HPDE6-E6E7 (cell line): ENCODE results near the gene TPX2.

ENCODE experiments used
- DNase-seq: peaks from one replicate; pipeline ENCODE4 v3.0.0; 2011; ENCODE audit warnings: missing footprints; ENCODE audit errors: extremely low spot score

Gene TPX2

DNA sequence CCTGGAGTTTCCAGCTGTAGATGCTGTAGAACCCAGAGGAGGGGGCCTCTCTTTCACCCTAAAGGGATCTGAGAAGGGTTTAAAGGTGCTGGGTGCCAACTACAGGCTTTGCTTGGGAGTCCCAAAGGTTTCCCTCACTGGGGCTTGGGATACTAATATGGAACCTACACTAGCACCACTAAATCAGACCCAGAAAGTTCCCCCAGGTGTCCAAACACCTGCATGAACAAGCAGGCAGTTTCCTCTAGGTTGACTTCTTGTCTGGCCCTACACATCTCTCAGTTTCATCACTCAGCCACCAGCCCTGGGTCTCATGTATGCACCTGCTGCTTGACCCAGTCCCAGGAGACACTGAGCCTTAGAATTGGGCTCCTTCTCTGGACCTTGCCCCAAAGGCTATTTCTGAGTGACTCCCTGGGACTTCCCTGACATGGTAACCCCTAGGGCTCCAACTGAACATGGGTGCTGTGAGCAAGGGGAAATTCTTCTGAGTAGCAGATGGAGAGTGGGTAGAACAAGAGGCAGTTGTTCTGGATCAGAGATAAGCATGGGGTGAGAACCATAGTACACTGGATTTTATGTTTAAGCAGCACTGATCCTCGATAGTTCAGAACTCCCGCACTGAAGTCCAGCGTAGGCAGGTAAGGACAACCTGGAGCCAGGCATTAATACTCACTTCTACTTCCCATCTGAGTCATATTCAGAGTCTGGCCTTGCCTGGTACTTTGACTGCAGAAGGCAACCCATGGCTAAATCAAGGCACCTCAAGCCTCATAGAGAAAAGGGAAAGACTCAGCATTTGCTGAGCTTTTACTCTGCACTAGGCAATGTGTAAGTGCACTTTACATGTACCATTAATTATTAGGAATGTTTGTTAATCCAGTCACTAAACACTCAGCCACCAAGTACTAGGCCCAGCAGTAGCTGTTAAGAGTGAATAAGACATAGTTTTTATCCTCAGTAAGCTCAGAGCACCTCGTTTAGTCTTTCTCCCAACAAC, 33.2 kb upstream of the TPX2 start:
- DNase-seq: no peak

DNA sequence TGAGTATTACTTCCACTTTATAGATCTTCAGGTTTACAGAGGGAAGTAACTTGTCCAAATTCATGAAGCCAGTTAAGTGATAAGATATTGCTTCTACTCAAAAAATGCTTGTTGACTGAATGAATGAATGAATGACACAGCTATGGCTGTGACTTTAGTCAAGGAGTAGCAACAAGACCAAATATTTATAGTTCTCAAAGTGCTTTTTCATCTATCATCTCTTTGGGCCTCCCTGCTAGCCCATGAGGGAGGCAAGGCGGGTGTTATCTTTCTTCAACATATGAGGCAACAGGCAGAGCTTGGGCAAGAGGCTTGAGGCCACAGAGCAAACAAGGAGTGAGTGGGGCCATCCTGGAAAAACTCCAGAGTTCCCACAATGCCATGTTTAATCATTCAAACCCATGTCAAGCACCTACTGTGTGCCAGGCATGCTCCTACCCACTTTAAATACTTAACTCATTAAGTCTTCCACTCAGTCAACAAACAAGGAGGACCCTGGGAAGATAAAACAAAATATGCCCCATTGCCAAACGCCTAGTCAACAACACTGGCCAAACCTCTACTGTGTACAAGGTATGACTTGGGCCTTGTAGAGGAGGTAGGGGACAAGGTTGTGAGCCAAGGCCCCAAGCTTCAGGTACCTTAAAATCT, 32.4 kb upstream of the TPX2 start:
- no peak for DNase-seq

DNA sequence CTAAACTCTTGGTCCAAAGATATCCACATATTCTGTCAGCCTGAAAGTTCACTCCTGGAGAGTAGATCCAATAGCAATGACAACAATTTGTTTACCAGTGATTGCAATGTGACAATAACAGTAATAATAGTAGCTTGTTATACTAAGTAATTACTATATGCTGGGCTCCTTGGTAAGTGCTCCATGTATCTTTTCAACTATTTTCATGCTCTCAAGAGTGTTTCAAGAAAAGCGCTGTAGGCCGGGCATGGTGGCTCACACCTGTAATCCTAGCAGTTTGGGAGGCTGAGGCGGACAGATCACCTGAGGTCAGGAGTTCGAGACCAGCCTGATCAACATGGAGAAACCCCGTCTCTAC, 31.9 kb upstream of the TPX2 start:
- DNase-seq: no peak

DNA sequence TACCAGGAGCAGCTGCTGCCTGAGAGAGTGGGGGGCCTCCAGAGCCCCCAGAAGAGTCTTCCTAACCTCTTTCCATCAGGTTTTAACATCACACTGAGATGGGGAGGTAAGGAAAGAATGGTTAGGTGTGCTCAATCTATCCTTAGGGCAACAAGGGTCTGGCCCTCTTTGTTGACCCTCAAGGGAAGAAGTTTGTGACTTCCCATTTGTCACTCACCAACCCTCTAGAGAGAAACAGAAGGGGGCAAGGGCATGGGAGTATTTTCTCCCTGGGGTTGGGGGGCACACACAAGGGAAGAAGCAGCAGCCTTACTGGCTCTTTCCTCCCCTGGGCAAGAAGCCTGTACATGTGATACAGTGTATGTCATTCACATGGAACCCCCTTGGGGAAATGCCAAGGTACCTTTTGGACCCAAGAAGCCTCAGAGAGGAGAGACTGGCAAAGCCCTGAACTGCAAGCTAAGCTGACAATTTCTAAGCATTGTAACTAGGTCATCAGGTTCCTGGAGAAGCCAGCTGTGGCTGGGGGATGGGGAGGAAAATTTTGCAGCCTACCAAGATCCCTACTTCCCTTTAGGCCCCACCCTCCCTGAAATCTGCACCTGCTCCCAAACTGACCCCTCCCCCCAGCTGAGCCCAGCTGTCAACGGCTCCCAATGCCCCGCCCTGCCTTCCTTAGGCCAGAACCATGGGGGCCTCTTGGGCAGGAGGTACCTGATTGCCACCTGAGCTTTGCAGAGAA, 30.9 kb upstream of the TPX2 start:
- DNase-seq: no peak

DNA sequence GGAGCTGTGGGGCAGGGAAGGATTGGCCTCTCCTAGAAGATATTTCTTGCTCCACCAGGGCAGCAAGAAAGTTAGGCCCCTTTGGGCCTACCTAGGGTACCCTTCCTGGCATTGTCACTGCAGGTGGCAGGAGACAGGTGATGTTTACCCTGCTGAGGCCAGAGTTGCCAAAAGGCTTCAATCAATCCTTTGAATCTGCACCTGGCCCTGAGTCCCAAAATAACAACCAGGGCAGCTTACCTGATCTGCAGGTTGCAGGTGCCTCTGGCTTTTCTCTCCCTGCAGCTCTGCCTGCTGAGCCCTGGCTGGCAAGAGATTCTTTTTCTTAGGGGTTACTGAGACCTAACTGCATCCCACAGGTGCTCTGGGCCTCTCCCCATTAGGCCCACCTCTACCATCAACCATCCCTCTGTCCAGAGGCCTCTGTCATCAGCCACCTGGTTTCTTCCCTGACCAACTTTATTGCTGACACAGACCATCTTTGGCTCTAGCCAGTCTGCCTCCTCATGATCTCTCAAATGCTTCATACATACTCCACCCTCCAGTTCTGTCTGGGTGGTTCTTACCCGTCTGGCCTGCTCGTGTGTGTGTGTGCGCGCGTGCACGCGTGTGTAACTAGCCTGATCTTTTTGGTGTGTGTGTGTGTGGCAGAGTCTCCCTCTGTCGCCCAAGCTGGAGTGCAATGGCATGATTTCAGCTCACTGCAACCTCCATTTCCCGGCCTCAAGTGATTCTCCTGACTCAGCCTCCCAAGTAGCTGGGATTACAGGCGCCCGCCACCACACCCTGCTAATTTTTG, 30.2 kb upstream of the TPX2 start:
- no peak for DNase-seq

DNA sequence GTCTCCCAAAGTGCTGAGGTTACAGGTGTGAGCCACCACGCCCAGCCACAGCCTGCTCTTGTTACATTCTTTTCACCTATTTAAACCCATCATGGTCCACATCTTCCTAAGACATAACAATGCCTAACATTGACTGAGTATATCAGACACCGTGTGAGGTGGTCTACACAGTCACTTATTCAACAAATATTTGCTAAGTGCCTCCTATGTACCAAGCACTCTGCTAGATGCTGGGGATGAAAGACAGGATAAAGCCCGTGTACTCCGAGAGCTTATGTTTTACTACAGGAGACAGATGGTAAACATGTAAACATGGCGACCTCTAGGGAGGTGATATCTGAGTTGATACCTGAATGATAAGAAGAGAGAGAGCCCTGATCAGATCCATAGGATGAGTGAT, 29.2 kb upstream of the TPX2 start:
- no peak for DNase-seq

DNA sequence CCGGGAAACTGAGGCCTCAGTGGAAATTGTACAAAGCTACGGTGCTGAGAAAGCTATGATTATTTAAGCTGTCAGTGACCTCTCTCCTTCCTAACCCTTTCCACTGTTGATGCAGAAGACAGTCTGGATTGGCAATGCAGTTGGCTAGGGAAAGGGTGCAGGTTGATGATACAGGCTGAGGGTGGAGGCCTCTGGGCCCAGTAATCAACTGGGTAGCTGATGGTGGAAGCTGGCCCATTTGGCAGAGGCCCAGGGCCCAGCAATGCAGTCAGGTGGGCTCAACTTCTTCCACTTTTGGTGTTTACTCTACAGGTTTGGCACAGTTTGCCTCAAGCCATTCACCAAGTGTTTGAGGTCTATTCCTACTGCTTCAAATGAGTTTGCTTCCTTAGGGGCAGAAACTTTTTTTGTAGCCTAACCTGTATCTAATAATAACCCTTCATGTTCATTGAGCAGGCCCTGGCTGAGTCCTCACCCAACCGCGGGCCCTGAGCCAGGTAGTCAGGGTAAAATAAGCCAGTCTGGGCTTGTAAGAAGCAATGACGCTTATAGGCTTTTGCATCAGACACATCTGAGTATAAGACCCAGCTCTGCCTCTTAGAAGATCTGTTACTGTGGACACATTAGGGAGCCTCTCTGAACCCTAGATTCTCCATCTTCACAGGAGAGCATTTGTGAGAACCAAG, 28.5 kb upstream of the TPX2 start:
- peak; percentile 95 for DNase-seq

DNA sequence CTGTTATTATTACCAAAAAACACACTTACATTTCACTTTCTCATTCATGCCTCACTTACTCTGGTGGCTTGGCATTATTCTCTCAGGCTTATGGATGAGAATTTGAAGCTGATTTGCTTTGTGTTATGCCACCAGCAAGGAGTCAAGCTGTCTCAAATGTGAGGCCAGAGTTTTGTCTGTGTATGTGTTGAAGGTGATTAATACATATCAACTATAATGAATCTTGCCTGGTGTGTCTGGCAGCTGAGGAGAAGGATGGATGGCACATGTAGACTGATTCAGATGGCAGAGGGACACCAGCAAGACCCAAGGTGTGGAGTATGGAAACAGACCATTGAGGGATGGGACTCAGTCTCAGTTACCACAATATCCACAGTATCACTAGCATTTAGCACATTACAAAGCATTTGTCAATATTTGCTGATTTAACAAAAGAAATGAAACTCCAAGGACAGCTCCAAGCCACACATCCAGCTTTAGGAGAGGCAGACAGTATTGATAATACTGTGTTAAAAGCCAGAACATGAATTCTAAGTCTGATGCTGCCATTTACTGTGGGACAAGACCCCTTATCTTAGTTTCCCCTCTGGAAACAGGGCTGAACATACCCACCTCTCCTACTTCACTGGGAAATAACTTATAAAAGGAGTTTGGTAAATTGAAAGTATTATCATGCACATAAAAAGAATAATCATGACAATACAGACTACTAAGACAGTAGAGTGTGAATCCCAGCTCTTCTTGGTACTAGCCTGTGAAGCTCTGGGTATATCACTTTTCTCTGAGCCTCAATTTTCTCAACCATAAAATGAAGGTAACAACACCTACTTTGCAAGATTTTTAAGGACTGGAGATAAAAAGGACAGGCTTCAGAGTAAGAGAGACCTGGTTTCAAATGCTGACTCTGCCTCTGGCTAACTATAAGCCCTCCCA, 27.6 kb upstream of the TPX2 start:
- no peak for DNase-seq

DNA sequence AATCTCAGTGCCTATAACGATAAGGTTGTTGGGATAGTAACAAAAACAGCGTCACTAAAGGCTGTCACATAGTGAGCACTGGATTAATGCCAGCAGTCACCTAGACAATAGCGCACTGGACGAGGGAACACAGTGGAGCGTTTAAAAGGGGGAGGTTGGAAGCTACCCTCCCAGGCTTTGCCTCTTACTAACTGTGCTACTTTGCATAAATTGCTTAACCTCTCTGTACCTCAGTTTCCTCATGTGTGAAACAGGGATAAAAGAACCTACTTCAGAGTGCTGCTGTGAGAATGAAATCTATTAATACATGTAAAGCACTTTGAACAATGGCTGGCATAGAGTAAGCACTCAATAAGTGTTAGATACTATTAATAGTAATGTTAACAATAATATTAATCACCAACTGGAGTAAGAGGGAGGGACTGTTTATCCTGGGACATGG, 27.0 kb upstream of the TPX2 start:
- DNase-seq: no peak

DNA sequence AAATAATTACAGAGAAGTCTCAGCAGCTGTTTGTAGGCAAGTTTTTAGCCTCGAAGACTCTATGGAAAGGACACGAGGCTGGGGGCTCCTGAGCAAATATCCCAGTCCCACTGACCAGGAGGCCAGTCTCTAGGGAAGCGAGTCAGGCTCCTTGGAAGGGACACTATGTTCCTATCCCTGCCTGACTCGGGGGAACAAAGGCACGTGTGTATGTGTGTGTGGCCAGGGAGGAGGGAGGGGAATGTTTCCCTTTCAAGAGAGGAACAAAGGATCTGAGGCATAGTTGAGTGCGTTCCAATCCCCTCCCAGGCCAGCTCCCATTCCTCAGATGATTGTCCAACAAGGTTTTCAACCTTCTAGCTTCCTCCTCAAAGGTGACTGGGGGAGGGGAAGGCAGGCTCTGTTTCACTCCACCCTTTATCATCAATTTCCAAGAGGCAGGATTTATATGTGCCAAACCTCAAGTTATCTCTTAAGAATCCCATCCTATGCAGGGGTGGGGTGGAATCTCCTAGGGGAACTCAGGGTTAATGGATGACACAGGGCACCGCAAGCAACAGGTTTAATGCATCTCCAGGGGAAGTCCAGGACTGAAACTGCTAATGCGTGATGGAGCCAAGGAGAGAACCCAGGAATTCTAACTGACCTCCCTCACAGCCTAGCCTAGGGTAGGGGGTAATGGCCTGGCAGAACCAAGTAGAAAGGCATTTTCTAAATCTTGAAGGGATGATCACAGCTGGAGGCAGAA, 26.4 kb upstream of the TPX2 start:
- peak; percentile 92 for DNase-seq

DNA sequence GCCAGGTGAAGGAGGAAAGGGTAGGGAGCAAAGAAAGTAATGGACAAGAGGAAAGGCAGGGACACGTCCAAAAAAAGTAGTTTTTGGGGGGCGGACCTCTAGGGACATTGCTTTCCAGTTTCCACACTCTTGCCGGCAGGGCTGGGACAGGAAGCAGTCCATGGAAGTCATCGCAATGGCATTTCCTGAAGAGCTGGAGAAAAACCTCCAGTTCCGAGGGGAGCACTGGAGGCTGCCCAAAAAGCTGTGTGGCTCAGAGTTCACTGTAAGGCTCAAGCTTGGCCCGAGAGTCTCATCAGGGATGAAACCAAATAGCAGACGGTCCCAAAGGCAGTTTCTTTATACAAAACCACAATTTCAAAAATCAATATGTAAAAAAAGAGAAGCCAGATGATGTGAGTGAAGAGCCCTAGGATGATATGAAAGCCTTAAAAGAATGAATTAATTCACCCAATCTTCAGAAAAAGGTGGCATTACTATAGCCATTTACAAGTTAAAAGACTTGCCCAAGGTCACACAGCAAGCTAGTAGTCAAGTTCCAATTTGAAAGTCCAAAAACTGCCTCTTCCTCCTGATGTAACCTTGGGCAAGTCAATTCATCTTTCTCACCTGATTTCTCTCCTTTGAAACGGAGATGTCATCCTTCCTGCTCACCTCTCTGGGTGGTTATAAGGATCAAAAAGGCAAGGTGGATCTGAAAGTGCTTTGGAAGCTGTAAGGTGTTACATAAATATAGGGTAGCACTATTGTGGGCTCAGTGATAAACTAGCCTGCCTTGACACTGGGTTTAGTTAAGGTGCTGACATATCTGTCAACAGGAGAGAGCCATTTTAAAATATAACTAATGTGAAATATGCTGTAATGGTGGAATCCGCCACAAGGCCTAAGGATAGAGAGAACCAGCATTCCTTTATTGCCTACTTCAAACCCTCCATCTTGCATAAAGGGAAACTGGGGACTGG, 25.5 kb upstream of the TPX2 start:
- DNase-seq: no peak

DNA sequence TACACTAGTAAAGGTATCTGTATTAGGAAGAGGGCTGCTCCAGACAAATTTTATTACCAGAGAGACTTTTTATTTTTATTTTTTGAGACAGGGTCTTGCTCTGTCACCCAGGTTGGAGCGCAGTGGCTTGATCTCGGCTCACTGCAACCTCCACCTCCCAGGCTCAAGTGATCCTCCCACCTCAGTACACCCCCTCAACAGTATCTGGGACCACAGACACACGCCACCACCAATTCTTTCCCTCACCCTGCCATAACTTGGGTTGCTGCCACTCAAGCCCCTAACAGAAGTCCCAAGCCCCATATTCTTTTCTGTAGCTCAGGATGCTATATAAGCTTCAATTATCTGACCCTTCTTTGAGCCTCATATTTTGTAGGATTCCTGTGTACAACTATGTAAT, 23.3 kb upstream of the TPX2 start:
- DNase-seq: no peak

DNA sequence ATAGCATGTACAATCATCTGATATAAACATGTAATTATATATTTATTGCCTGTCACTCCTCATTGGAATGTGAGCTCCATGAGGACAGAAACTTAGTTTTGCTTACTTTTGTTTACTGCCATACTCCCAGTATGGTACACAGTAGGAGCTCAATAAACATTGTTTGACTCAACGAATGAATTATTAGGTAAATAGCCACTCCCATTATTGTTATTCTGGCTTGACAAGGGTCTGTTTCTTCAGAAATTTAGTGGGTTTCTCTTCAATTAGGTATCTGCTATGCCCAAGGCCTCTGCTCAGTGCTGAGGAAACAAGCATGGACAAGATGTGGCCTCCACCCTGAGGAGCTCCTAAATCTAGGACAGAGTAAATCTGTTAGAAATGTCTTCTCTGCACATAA, 22.7 kb upstream of the TPX2 start:
- DNase-seq: no peak

DNA sequence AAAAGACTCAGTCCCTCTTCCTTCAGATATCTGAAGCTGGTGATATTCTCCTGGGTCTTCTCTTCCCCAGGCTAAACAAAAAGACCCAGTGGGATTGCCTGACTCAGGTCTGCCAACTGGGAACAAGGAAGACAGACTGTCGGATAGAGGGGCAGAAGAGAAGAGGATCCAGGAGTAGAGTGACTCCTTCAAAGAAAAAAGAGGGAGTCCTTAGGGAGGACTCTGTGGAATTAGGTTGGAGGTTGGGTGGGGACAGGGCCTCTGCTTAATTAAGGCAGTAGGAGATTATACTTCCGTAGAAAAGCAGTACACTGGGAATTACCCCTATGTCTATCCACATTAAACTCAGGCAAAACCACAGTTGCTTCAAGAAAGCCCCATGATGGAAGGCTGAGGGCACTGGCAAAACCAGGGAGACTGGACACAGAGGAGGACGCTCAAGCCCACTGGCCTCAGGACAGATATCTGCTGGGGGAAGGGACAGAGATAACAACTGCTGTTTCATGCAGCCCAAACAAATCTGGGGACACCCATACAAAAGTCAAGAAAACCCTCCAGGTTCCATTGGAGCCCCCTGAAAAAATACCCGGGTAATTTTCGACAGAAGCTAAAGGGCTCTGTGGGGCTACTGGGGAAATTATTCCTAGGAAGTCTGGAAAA, 22.1 kb upstream of the TPX2 start:
- DNase-seq: no peak

DNA sequence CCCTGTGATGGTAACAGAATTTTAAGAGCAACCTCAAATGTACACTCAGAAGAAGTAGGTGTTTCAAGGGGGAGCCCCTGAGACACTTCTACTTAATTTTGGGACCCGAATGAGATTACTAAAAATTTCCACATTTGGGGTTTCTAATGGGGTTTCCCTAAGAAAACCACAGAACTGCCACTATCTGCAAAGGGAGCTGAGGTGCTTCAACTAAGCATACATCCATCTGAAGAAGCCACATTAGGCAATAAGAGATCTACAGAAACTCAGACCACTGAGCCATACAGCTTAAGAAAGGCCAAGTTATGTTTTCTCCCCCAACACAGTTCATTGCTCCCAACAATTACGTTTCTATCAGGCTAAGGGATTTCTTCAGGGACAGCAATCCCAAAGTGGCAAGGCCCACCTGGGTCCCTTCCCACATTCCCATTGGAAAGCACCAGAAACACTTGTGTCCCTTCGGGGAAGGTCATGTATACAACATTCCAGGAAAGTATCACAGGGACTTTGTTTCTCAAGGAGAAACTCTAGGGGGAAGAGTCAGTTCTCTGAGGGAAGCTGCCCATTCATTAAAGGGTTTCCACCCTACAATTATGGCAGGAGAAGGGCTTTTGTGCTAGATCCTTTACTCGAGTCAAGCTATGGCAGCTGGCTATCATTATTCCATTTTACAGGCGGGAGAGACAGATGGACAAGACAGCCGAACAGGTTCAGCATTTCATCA, 21.4 kb upstream of the TPX2 start:
- no peak for DNase-seq

DNA sequence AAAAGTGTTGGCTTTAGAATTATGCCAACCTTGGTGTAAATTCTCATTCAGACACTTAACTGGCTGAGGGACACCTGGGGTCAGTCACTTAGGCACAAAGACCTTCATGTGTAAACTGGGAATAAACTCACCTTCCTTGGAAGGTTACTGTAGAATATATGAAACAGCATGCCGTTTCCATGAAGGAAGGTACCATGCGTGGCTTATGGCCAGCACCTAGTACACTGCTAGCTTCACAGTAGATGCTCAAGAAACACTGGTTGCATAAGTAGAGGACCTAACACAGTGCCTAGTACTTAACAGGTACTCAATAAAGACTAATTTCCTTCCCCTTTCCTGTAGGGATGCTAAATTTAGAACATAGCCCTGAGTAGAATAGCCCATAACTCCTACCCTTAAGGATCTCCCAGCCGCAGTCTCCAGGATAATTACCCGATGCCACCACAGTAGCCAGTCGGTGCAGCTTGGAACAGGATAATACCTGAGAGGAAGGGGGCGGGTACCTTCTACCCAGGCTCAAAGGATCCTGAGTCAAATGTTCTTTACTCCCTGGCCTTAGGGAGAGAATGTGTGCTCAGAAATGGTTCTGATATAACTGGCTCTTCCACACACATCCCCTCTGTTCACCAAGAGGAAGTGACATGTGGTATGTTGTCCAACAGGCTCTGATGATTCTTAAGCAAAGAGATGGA, 20.0 kb upstream of the TPX2 start:
- peak; percentile 83 for DNase-seq
